Measurements from ENCODE around the gene CDK10.
"Not testable (repeated sequence)": the region's sequence is repeated elsewhere in the genome, so short reads cannot be mapped to it uniquely, and the experiment has no call there.

The CDK10 gene

GRCh38 chr16:89696670-89697128, 10.2 kb downstream of the CDK10 start:
- DNase-seq: peak; percentile 52

GRCh38 chr16:89697161-89697615, 10.7 kb downstream of the CDK10 start:
- DNase-seq: no peak

- DNase-seq: no peak
These were observed 11.3 kb downstream of the CDK10 start for GRCh38 chr16:89697616-89698331.

- not testable (repeated sequence) for DNase-seq
These were observed 12.2 kb downstream of the CDK10 start for GRCh38 chr16:89698717-89699116.

DNA sequence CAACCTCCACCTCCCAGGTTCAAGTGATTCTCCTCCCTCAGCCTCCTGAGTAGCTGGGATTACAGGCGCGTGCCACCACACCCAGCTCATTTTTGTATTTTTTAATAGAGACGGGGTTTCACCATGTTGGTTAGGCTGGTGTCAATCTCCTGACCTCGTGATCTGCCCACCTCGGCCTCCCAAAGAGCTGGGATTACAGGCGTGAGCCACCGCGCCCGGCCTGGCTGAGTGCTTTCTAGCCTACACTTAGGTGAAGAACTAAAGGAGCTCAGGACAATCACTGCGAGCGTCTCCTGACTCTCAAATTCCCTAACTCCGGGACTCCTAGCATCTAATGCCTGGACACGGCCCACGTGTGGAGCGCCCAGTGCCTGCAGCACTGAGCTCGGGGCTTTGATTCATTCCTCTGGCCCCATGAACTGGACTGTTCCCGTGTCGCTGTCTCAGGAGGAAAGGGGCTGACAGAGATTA, 13.2 kb downstream of the CDK10 start:
- DNase-seq: not testable (repeated sequence)

- DNase-seq: peak; percentile 97
These were observed 13.7 kb downstream of the CDK10 start for GRCh38 chr16:89700100-89700648.

DNA sequence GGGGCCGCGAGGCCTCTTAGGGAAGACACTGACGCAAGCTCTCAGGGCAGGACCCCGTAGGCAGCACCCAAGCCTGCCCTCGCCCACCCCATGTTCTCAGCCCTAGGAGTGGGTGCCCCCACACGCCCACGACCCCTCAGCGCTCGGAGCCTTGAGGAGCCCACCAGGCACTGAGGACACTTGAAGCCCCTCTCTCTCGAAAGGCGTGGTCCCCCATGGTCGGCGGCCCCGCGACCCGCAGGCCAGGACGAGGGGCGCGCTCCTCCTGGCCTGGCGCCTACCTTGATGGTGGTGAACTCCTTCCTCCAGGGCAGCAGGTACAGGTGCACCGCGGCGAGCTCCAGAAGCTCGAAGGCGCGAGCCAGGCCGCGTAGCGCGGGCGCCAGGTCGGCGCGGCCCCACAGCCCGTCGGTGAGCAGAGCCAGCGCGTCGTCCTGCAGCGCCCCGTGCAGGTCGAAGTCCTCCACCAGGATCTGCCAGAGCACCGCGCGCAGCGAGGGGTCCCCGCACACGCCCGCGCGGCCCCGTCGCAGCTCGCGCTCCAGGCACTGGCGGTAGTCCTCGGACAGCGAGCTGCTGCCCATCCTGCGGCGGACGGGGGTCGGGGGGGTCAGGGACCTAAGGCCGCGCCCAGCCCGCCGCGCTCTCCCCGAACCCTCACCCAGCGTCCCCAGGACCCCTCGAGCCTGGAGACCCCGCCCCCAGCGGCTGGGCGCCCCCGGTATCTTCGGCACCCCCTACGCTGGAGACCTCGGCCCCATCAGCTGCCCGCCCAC, 14.3 kb downstream of the CDK10 start:
- DNase-seq: peak; percentile 50

- DNase-seq: peak; percentile 98
These were observed 15.2 kb downstream of the CDK10 start, which contains the start of gene SPATA2L for GRCh38 chr16:89701425-89702406. SPATA2L (minus strand) TSS chr16:89701705; CDS start chr16:89701232, 473 bp downstream.

DNA sequence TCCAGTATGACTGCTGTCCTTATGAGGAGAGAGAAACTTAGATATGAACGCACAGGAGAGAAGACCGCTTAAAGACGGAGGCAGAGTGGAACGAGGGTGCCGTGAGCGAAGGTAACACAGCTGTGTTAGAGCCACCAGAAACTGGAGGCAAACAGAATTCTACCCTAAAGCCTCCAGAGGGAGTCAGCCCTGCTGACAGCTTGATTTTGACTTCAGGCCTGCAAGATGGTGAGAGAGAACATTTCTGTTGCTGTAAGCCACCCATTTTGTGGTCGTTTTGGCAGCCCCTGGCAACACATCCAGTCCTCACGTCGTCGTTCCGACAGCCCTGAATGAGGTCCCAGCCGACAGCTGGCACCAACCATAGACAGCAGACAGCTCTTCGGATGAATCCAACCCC, 17.8 kb downstream of the CDK10 start:
- no peak for DNase-seq

GRCh38 chr16:89705006-89705405, 18.5 kb downstream of the CDK10 start:
- no peak for DNase-seq

GRCh38 chr16:89706518-89707260, 20.2 kb downstream of the CDK10 start:
- DNase-seq: no peak

DNA sequence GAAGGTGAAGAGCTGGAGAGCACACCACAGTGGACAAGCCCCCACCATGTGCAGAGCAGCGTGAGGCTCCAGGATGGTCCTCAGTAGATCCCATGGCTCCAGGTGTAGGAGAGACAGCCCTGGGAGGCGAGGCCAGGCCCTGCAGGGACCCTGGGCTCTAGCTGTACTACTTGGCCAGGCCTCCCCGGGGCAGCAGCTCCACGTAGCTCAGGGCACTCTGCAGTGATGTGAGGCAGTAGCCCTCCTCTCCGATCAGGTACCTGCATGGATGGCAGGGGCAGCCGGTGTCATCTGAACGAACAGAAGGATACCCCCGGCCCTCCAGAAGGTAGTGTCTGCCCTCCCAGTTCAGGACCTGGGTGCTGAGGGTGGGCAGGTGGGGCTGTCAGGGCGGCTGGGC, 21.2 kb downstream of the CDK10 start:
- no peak for DNase-seq

DNA sequence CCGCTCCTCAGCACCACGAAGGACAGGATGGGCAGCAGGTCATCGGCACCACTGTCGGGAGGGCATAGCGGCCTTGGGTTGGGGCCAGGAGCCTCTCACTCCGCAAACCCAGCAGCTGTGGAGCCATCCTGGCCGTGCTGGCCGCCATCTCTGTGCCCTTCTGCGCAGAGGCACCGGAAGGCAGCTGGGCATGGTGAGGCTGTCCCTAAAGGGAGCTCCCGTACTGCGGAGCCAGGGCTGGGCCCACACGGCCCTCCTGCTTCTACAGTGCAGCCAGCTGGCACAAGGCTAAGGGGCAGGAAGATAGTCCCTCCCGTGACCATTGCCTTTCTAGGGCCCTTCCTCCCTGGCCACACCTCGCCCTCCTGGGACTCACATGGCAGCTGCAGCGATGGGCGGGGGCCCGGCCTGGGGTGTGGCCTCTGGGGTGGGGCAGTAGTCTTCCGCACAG, 22.0 kb downstream of the CDK10 start:
- DNase-seq: no peak

GRCh38 chr16:89709166-89709565, 22.7 kb downstream of the CDK10 start:
- DNase-seq: no peak

- no peak for DNase-seq
These were observed 23.4 kb downstream of the CDK10 start for GRCh38 chr16:89709716-89710432.

DNA sequence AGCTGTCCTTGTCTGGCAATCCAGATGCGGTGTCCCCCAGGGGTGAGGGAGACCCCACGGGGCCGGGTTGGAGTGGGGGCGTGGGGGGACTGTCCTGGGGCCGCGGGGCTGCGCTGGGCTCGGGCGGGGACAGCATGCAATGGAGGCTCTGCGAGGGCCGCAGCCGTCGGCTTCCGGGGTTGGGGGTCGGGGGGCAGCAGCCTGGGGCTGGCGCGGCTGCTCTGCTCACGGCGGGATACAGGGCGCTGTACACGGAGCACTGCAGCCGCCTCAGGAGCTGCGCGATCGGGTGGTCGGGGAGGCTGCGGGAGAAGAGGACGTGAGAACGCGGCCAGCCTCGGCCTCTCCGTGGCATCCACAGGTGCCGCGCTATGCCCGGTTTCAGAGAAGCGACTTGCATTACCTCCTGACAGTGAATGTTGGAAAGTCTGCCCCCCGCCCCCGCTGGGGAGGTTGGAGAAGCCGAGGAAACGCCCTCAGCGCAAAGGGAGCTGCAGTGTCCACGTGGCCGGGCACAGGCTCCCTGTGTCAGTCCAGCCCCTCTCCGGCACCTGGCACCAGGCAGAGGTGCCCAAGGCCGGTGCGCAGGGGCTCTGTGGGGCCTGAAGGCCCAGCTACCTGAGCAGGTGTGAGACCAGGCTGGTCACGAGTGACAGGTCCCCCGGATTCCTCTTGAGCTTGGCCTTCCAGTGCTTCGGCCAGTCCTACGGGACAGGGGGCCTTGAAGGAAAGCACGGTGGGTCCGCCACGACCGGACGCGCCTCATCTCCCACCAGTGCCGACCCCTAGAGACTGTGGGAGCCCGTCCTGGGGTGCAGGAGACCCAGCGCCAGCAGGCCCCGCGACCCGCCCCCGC, 24.4 kb downstream of the CDK10 start:
- DNase-seq: no peak

GRCh38 chr16:89711601-89712273, 25.2 kb downstream of the CDK10 start:
- peak; percentile 89 for DNase-seq

DNA sequence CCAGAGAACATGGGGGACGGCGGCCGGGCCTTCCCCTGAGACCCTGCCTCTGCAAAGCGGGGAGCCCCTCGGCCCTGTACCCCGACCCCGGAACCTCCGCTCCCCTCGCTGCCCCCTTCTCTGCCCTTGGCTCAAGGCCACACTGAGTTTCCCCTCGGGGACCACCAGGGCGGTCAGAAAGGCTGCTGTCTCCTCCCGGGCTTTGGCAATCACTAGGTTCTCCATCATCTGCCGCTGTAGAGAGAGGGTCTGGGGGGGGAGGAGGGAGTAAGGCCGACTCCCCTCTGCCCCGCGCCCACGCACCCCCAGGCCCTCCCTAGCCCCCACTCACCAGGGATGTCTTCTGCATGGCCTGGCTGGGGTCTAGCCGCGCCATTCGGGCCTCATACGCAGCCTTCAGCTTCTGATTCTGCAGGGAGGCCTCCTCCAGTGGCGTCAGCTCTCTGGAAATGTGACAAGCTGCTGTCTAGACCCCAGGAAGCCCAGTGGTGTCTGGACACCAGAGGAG, 25.8 kb downstream of the CDK10 start:
- no peak for DNase-seq

DNA sequence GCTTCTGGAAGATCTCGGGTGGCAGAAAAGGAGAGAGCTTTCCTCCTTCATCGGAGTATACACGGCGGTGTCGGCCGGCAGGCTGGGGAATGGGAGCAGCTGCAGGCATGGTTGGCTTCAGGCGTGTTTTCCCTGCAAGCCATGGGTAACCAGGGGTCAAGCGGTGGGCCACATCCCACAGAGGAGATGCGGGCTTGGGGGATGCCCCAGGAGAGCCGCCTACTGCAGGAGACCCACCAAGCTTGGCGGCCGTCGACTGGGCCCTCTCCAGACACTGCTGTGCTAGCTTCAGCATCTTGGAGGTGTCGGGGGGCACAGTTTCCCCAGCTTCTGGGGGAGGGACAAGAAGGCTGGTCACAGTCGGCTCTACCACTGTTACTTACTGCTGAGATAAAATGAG, 30.0 kb downstream of the CDK10 start:
- no peak for DNase-seq

Measured in activated CD4-positive, alpha-beta T cell treated with anti-CD3 and anti-CD28 coated beads, Interleukin-10, Interleukin-2, amounts not matched to agents 100 ng/mL and 50 ng/mL, durations not matched to agents 16 hours and 8 hours (primary cell).